ENCODE data around the gene CENPL.

Gene CENPL

GRCh38 chr1:173758980-173759379 lies 65.7 kb downstream of the CENPL start:
- in situ Hi-C loops (cut with MboI; ENCODE audit: low sequenced_read_pairs), result no loop called here

GRCh38 chr1:173758110-173758509 lies 66.6 kb downstream of the CENPL start:
- in situ Hi-C loops (cut with MboI; ENCODE audit: low sequenced_read_pairs), result no loop called here

GRCh38 chr1:173757666-173758065 lies 67.0 kb downstream of the CENPL start:
- in situ Hi-C loops (cut with MboI; ENCODE audit: low sequenced_read_pairs), result no loop called here

- in situ Hi-C loops (cut with MboI; ENCODE audit: low sequenced_read_pairs), result no loop called here
These were observed 70.9 kb downstream of the CENPL start for GRCh38 chr1:173753830-173754229.

Measured in HL-60/S4 treated with retinoic acid at 250 ng/mL for 4 days and 3 days (cell line).